H1 (cell line): Measurements from ENCODE around the gene TTC23. TPM values are rescaled to one million over a fixed set of nuclear protein-coding genes. Genes with fewer than 3 reads are reported as not detected.

Source experiments
- BRCA1 ChIP-seq: IDR thresholded peaks from 2 replicates; pipeline ENCODE4 v1.6.1; 2012; ENCODE audit warnings: low read depth, low read length, improper control_type of control experiment
- CHD7 ChIP-seq: fragments of 300-600 bp; sonication (generic); IDR thresholded peaks from 2 replicates; pipeline ENCODE4 v1.7.1; 2012; ENCODE audit warnings: low read length, moderate library complexity, mild to moderate bottlenecking, inconsistent platforms; ENCODE audit not compliant: insufficient replicate concordance
- TAF7 ChIP-seq: optimal IDR thresholded peaks from 2 replicates; pipeline ENCODE3; 2011; ENCODE audit warnings: low read depth, mild to moderate bottlenecking, inconsistent platforms, low read length, moderate library complexity, borderline replicate concordance
- polyA plus RNA-seq, 7 experiments: library from polyadenylated mRNA; depleted of rRNA in 3 of 7; stranded (reverse) in 5 of 7; unstranded in 2 of 7; fragments of >200 nt in 5 of 7; fragments of 200-250 nt in 2 of 7; gene quantifications; 1 replicate in 5 of 7; 2 replicates in 1 of 7; 4 replicates in 1 of 7; pipeline versions ENCODE4 v1.2.1 to v1.2.3, GENCODE V29; 2011 to 2013; ENCODE audit warnings: missing spikeins in 2 of 7, mixed read lengths in 2 of 7
- total RNA-seq: library from RNA; stranded (reverse); fragmentation: NEBNext Ultra II Directional; extraction: Animal tissue kit (Norgen Biotek cat#: 25700); gene quantifications from 2 replicates; pipeline ENCODE4 v1.2.1, GENCODE V29; 2021

The TTC23 gene
- total and polyA plus RNA-seq, 2 of the 8 experiments (the other 6 are each of a cell fraction or from before 2014, with no cell fraction given): 4.8 to 23.0 TPM

- no peak for TF ChIP-seq CHD7
- TF ChIP-seq TAF7: no peak
- no peak for TF ChIP-seq BRCA1
- TF ChIP-seq, all 59 proteins: peak for 0
These were observed 153.8 kb downstream of the TTC23 start (continued) for GRCh38 chr15:99095626-99096025.
